Central memory CD4-positive, alpha-beta T cell (primary cell): ENCODE results near the gene DNAH7.

ENCODE experiments used
- DNase-seq: peaks from one replicate; pipeline ENCODE4 v3.0.0; 2022
- total RNA-seq, 3 experiments: gene quantifications; one replicate each; lab custom pipeline; 2026; lab: John Stamatoyannopoulos, UW

The DNAH7 gene
- total RNA-seq = 0 to 0.19 (median 0.04) reads per million in 3 experiments

DNA sequence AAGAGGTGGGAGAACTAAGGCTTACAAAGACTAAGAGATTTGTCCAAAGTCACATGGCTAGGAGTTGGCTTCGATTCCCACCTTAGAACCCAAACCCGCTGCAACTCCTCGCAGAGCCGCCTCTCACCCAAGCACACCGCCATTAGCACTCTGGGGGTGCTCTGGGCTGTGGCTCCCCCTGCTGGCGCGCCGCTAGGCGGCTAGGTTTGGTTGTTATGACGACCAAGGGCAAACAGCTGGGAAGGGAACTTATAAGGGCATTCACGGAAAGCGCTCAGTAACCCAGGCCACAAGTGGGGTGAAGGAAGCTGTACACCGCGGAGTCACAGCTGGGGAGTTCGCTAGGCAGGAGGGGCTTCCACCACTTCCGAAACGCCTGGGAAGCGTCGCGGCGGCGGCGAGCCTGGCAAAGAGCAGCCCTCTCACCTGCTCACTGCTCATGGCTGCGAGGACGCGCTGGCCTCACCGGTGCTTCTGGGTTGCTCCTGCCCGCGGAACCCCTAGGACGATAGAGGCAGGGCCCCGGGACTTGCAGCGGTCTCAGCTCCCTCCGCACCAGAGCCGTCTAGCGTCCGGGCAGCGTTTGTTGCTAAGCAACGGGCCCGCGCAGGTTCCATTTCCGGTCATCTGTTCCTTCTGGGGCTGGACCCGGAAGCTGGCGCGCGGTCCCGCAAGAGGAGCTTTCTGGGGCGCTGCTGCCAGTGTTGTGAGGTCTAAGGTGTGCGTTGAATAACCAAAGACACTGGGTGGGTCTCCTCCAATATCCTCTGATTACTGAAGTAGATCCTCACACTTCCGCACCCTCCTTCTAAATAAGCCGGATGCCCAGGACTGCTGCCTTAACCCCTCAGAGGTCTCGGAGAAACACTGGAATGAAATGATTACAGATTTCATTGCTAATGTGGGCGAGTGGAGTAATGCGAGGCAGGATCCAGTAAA lies at the start of gene DNAH7:
Gene DNAH7, minus strand, starts transcription at position 567 of the 939 bp plus-strand sequence. Its CDS starts 126 bp downstream, at position 441.
- DNase-seq = peak; percentile 93

DNA sequence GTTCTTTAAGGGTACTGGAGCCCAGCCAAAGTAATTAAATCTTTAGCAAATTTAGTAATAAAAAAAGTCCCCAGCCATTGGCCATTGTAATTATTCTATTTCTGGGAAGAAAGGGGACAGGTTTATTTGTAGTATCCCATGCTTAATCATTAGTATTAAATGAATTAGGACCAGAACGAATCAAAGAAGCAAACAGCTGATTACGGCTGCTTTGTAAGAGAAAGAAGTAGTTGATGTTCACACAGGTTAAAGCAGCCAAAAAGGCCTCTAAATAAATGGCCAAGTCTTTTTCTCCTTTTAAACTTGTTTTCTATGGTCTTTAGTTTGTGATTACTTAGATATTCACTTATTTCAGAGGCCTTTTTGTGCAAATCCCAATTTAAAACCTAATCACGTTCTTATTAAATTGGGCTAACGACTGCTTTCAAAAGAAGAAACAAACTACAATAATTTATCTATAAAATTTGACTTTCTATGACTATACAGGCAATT lies 48.6 kb upstream of the DNAH7 start:
- no peak for DNase-seq

DNA sequence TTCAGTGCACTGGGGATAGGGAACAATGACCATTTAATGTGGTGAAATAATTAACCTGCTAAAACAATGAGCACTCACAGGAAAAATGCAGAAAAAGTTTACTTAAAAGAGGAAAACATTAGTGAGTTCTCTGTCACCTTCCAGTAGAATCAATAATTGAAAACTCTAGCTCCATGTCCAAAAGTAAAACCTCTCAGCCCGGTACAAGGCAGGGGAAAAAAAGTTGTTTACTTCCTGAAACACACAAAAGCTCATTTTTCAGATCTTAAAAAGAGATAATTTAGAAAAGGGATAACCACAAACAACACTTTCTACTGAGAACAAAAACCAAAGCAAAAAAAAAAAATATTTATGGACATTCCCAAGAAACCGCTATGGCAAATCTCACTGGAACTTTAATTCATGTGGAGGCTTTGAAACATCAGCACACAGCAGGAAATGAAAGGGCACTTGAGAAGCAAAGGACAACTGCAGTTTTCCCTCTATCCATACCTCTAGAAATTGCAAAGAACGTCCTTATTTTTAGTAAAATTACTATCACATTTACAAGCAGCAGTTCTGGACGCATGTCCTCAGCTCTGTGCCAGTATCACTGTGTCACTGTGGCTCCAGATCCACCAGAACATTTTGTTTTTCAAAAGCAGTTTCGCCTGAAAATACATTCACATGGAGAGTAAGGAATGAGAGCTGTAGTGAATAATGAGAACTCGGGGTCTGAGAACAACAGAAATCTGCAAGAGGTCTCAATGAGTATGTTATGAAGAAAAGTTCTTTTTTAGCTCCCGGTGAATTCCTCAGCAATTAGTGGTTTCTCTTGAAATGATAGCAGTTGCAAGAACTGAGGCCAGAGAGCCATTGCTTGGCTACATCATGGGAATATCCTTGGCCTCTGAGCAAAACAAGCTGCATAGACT lies 44.7 kb upstream of the DNAH7 start:
- no peak for DNase-seq

DNA sequence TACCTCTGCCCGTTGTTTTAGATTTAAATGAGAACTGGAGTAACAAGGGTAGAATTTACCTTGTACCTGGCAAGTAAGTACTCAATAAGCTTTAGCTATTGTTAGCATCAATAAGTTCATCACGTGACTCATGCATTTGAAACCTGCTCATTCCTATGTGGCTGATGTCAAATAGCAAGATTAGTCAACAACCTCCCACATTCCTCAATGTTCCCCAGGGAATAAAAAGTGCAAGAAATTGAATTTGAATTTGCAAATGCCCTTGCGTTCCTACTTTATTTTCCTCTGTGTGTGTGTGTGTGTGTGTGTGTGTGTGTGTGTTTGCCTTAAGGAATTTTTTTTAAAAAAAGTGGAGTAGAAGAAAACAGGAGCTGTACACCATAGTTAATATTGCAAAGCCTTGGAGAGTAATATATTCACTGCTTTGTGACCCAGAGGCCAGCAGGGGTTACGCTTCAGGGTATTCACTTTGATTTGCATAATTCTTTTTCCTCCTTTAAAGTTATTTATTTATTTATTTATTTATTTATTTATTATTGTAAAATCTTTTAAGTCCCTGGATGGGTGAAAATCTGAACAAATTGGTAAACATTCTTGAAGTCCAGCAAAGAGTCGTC lies 43.9 kb upstream of the DNAH7 start:
- no peak for DNase-seq

DNA sequence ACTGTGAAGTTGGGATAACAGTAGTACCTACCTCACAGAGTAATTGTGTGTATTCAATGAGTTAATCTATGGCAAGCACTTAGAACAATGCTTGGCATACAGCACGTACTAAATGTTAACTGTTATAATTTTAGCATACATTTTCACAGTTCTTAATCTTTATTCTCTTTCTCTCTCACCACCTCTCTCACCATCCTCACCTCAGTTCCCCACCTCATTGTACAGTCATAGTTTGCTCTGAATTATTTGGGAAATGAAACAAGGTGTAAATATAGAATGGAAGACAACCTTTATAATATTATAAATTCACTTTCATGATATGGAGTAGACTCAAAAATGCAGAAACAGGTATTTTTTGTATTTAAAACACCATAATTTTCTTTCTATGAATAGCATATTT lies 40.0 kb upstream of the DNAH7 start:
- no peak for DNase-seq

DNA sequence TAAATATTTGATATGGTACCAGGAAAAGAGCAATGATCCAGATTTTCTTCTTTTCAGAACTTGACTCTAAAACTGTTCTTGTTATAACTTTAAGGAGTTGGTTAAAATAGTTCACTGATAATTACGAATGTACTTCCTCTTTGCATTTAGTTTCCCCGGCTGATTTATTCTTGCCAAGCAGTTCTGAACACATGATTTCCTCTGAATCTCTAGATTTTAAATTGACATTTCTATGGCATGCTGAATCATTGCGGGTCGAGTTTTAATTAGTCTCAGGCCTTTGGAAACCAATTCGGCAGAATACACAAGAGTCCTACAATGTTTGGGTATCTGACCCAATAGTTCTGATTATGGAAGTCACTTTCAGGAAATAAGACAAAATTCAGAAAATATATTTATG lies 37.3 kb upstream of the DNAH7 start:
- DNase-seq = no peak

DNA sequence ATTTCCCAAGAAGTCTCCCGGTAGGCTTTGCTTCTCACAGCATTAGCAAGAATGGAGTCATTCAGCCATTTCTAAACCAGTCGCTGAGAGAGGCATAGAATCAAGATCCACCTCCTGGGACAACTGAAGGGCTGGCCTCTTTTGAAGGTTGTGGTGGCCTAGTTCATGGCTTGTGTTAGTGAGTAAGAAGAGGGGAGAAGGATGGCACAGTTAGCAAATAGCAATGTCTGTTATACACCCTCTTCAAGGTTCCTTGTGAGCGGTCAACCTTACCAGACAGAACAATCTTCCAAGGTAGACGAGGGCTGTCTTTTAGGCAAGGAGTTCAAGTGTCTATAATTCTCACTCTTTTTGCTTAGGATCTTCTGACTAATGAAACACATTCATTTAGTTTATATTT lies 35.4 kb upstream of the DNAH7 start:
- DNase-seq = no peak

DNA sequence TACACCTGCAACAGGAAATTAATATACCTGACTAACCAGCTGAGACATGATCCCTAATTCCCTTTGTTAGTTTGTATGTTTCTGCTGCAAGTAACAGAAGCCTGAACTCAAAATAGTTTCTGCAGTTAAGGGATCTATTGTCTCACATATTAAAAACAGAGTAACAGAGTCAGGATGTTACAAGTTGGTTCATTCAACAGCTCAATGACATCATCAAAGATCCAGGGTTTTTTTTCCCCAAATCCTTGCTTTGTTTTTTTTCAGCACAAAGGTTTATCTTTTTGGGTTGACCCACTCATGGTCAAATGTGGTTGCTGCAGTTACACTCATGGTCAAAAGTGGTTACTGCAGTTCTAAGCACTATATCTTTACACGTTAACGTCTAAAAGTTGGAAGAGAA lies 35.0 kb upstream of the DNAH7 start:
- no peak for DNase-seq

DNA sequence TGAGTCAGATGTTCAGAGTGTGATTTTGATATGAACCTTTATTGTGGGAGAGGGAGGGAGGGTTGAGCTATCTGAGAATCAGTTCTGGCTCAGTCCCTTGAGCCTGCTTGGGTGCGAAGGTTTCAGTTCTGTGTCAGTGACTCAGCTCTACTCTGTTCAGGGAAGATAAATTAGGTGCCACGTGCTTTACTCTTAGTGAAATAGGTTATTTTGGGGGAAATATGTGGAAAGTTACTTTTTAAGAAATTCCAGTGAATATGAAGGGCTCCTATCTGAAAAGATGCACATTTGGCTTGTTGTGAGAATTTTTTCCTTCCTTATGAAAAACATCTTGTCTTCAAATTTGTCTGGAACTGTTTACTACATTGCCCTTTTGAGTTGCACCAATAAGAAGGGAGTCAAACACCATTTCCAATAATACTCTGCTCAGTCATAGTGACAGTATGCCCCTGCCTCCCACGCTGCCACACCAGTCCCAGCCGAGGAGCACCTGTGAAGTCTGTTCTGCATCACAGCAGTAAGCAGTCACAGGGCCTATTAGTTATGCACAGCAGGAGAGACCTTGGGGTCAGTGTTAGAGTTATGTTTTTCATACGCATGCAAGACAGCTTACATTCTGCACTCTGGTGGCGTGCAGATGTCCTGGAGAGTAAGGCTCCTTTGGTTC lies 32.8 kb upstream of the DNAH7 start:
- no peak for DNase-seq

DNA sequence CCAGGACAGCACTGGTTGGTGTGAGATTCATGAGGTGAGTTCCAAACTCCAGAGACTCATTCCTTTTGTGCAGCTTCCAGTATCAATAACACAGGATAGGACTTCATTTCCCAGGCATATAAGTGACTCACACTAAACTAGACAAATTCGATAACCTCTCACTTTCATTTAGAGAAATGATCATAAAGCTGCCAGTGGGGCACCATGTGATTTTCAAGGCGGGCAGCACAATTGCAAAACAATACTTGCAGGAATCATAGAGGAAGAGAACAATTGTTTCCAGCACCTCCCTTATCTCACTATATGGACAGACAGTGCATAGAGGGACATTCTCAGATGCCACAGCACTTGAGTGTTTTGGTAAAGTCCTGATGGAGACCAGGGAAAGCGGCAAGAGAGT lies 31.3 kb upstream of the DNAH7 start:
- DNase-seq = no peak

DNA sequence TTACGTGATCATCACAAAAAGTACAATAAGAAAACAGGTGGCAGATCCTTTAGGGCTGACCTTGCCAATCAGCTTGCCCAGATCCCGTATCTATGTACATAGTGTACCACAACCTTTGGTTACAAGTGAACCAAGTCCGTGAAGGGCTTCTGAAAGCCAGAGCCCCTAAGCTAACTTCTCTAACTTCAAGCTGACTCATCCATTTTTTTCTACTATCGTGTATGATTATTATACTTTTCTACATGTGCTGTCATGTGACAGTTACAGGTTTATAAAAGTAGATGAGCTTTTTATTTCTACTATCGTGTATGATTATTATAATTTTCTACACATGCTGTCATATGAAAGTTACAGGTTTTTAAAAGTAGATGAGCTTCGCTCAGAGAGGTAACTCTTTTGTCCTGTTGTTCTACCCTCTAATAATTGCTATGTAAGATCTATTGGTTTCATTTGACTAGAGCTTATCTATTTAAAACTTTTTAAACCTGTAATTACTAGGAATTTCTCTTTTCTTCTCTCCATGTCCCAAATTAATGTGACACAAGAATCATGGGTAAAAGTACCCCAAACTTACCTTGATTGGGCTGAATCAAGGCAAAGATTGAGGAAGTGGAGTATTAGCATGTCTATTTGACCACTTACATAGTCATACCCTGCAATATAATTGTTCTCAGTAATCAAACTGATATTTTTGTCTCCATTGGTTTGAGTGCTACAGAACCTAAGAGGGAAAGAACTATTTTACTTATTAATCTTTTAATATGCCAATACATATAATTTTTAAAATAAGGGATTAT lies 29.4 kb upstream of the DNAH7 start:
- no peak for DNase-seq

DNA sequence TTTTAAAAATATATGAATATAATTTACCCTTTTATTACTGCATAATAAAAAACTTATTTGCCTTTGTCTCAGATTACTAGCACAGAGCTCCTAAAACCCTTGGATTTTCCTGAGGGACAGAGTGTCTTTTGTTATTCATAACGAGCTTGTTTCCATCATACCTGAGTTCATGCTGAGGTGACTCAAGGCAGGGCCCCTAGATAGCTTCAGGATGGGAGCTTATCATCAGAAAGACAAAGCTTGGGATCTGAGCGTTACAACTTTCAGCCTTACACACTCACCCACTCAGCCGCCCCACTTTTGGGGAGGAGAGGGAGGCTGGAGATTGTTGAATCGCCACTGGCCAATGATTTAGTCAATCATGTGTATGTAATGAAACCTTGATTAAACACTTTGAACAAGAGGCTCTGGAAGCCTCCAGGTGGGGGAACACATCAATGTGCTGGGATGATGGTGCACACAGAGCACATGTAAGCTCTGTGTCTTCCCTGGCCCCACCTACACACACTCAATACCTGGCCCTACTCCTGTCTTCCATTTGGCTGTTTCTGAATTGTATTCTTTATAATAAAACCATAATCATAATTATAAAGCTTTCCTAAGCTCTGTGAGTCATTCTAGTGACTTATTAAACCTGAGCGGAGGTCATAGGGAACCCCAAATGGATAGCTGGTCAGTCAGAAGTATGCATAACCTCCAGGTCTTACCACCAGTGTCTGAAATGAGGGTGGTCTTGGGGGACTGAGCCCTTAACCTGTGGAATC lies 28.5 kb upstream of the DNAH7 start:
- no peak for DNase-seq

DNA sequence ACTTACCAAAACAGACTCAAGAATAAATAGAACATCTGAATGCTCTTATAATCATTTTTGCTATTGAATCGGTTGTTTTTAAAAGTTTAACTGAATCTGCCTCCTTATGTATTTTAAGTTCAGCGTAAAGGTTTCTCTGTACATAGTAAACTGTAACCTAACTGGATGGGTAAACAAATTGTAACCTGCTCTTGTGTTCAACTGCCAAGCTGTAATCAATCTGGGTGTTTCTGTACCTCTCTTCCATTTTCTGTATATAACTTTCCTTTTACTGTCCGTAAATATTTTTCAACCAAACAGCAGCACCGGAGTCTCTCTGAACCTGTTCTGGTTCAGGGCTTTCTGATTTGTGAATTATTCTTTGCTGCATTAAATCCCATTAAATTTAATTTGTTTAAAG lies 27.6 kb upstream of the DNAH7 start:
- no peak for DNase-seq

DNA sequence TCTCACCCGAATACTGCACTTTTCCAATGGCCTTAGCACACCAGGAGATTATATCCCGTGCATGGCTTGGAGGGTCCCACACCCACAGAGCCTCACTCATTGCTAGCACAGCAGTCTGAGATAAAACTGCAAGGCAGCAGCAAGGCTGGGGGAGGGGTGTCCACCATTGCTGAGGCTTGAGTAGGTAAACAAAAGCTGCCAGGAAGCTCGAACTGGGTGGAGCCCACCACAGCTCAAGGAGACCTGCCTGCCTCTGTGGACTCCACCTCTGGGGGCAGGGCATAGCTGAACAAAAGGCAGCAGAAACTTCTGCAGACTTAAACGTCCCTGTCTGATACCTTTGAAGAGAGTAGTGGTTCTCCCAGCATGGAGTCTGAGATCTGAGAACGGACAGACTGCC lies 20.8 kb upstream of the DNAH7 start:
- peak; percentile 36 for DNase-seq

DNA sequence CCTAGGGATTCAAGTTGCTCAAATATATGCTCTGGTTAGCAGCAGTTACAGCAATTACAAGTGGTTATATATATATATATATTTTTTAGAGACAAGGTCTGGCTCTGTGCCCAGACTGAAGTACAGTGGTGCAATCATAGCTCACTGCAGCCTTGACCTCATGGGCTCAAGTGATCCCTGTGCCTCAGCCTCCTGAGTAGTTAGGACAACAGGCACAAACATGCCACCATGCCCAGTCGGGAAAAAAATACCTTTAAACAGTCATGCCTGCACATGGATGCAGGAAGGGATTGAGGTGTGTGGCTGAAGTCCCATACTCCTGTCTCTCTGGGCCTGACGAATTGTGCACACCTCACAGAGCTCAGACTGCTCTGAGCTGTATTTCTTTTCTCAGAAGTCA lies 19.6 kb upstream of the DNAH7 start:
- no peak for DNase-seq

DNA sequence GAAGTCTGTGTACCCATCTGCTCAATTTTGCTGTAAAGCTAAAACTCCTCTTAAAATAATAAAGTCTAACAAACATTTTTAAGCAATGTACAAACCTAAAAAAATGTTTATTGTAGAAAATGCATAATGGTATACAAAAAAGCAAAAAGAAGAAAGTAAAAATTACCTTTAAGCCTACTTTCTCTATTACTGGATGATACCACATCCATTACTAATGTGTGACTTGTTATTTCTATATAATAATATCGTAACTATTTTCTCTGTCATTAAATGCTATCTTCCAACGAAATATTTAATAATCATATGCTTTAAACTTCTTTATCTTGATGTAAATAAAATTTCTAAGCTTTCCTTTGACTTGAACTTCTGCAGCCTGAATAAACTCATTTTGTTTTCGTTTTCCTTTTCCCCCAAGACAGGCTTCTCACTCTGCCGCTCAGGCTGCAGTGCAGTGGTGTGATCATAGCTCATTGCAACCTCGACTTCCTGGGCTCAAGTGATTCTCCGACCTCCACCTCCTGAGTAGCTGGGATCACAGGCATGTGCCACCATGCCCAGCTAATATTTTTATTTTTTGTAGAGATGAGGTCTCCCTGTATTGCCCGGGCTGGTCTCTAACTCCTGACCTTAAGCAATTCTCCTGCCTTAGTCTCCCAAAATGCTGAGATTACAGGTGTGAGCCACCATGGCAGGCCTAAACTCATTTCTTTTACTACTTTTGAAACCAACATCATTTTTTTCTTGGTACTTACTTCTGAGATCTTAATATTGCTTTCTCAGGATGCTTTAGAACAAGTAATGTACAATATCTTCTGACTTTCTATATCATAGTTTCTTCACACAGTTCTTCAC lies 18.1 kb upstream of the DNAH7 start:
- no peak for DNase-seq

DNA sequence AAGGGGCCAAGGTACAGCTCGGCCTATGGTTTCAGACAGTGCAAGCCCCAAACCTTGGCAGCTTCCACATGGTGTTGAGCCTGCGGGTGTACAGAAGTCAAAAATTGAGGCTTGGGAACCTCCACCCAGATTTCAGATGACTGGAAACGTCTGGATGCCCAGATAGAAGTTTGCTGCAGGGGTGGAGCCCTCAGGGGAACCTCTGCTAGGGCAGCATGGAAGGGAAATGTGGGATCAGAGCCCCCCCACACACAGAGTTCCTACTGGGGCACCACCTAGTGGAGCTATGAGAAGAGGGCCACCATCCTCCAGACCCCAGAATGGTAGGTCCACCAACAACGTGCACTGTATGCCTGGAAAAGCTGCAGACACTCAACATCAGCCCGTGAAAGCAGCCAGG lies 15.0 kb upstream of the DNAH7 start:
- no peak for DNase-seq

DNA sequence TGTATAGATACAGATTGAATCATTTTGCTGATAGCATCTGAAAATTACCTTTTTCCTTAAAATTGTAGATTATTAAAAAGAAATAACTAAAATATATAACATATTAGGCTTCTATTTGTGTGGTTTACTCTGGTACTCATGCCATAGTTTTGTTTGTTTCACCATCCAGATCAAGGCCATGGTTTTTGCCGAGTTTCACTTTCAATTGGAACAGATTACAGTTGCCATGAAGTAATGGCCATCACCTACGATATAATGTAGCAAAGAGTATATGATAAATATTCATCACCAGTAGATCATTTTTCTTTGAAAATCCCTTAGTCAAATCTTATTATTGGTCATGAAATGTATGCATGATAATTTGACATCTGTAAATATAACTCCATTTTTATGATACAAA lies 11.9 kb upstream of the DNAH7 start:
- DNase-seq = peak; percentile 3

DNA sequence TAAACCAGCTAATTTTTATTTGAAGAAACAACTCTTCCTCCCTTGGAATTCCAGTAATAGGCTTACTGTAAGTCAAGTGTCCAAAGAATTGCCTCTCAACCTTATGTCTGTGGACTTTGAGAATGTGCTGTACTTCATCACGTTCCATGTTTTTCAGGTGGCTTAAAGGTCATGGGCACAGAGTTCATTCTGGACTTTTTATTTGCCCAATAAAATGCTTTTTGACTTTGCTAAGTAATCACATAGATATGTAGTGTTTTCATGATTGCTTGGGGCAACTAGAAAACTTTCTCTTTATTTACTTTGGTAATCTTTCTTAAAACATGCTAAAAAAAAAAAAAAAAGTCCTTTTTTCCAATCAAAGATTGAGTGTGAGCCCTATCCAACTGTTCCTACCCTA lies 10.4 kb upstream of the DNAH7 start:
- no peak for DNase-seq

DNA sequence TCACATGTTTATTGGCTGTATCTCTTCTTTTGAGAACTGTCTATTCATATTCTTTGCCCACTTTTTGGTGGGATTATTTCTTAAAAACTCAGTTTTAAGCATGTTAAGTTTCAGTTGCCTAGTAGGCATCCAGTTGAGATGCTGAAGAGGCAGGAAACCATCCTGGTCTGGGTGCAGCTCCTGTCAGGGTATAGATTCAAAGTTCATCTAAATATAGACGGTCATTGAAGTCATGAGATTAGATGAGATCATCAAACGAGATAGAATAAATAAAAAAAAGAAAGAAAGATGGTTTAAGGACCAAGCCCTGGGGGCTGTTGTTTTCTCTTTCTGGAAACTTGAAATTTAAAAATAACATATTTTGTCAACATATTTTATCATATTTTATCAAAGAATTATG lies 9.2 kb upstream of the DNAH7 start:
- no peak for DNase-seq
